IgD-negative memory B cell (primary cell): ENCODE results near the gene IKZF5. TPM values are rescaled to one million over a fixed set of nuclear protein-coding genes. Genes with fewer than 3 reads are reported as not detected.

Experiments
- H3K27ac Mint-ChIP-seq, 3 donors: one replicate each; pipeline ENCODE4 v1.8.0; 2020 to 2022; ENCODE audit warnings: mild to moderate bottlenecking in 3 of 3, mixed read lengths in 3 of 3, moderate library complexity in 1 of 3
- H3K27me3 Mint-ChIP-seq: one replicate; pipeline ENCODE4 v1.8.0; 2021; ENCODE audit warnings: mixed read lengths
- H3K36me3 Mint-ChIP-seq: one replicate; pipeline ENCODE4 v1.8.0; 2020; ENCODE audit warnings: mild to moderate bottlenecking, mixed read lengths
- H3K4me1 Mint-ChIP-seq, 3 donors: one replicate each; pipeline ENCODE4 v1.8.0; 2020 to 2022; ENCODE audit warnings: mixed read lengths in 3 of 3, mild to moderate bottlenecking in 1 of 3
- H3K4me3 Mint-ChIP-seq, 4 donors: one replicate each; pipeline ENCODE4 v1.8.0; 2020 to 2022; ENCODE audit warnings: mild to moderate bottlenecking in 4 of 4, mixed read lengths in 4 of 4, moderate library complexity in 3 of 4
- H3K9me3 Mint-ChIP-seq, 3 donors: one replicate each; pipeline ENCODE4 v1.8.0; 2020 to 2021; ENCODE audit warnings: mixed read lengths in 3 of 3, mild to moderate bottlenecking in 1 of 3
- polyA plus RNA-seq: library from polyadenylated mRNA; unstranded; fragments of 300-500 nt; fragmentation: Illumina TruSeq; gene quantifications from one replicate; pipeline ENCODE4 v1.2.3, GENCODE V29; 2021

Gene IKZF5
- polyA plus RNA-seq, 1 donor from 2014 or later: 13.9 TPM

- Mint-ChIP-seq H3K27ac (peak within 1 kb of the TSS; percentile 97 to 99 (median 98)), H3K9me3 (no peaks in the 10 kb centered on the region), H3K27me3 (no peaks in the 10 kb centered on the region), H3K4me3 (peak within 1 kb of the TSS; percentile 91 to 96 (median 95)), H3K4me1 (peaks cover 13 to 19% (median 18%) of the 10 kb centered on the region in 3 donors), H3K36me3 (no peaks in the 10 kb centered on the region)
Observed at GRCh38 chr10:122980209-122981065, 28.2 kb downstream of the IKZF5 start, which contains the start of gene PSTK. Gene PSTK, plus strand, starts transcription at chr10:122980401. Its CDS starts 79 bp downstream, at chr10:122980480.

- H3K4me1 Mint-ChIP-seq: no peaks in the 10 kb centered on the region
- no peak overlapping the region for H3K27ac Mint-ChIP-seq
- H3K4me3 Mint-ChIP-seq: no peak overlapping the region
- no peaks in the 10 kb centered on the region for H3K36me3 Mint-ChIP-seq
- no peaks in the 10 kb centered on the region for H3K27me3 Mint-ChIP-seq
- H3K9me3 Mint-ChIP-seq: no peaks in the 10 kb centered on the region
Observed at GRCh38 chr10:122974543-122975064, 34.0 kb downstream of the IKZF5 start.

DNA sequence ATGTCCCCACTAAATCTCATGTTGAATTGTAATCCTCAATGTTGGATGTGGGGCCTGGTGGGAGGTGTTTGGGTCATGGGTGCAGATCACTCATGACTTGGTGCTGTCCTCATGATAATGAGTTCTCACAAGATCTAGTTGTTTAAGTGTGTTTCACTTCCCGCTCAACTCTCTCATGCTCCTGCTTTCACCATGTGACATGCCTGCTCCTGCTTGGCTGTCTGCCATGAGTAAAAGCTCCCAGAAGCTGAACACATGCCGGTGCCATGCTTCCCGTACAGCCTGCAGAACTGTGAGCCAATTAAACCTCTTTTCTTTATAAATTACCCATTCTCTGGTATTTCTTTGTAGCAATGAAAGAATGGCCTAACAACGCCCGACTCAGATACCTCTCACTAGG is 34.6 kb downstream of the IKZF5 start:
- H3K4me1 Mint-ChIP-seq: no peaks in the 10 kb centered on the region
- no peaks in the 10 kb centered on the region for H3K27me3 Mint-ChIP-seq
- peaks cover 0 to 2% (median 0%) of the 10 kb centered on the region in 3 donors for H3K9me3 Mint-ChIP-seq
- no peaks in the 10 kb centered on the region for H3K36me3 Mint-ChIP-seq
- no peak overlapping the region for H3K4me3 Mint-ChIP-seq
- no peak overlapping the region for H3K27ac Mint-ChIP-seq

GRCh38 chr10:122968698-122969097 is 39.9 kb downstream of the IKZF5 start:
- Mint-ChIP-seq H3K27ac (no peak overlapping the region), H3K4me1 (no peaks in the 10 kb centered on the region), H3K4me3 (no peak overlapping the region), H3K36me3 (no peaks in the 10 kb centered on the region), H3K27me3 (peaks cover 3% of the 10 kb centered on the region), H3K9me3 (peaks cover 10 to 24% (median 18%) of the 10 kb centered on the region in 3 donors)

DNA sequence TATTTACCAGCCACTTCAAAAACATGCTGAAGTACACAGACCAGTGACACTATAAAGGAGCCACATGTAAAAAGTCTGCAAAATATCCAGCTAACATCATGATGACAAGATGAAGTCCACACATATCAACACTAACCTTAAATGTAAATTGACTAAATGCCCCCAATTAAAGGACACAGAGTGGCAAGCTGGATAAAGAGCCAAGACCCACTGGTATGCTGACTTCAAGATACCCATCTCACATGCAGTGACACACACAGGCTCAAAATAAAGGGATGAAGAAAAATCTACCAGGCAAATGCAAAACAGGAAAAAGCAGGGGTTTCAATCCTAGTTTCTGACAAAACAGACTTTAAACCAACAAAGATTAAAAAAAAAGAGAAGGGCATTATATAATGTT is 41.7 kb downstream of the IKZF5 start:
- Mint-ChIP-seq H3K4me3 (no peak overlapping the region), H3K9me3 (peaks cover 10 to 24% (median 18%) of the 10 kb centered on the region in 3 donors), H3K4me1 (no peaks in the 10 kb centered on the region), H3K27me3 (peaks cover 9% of the 10 kb centered on the region), H3K36me3 (no peaks in the 10 kb centered on the region), H3K27ac (no peak overlapping the region)

DNA sequence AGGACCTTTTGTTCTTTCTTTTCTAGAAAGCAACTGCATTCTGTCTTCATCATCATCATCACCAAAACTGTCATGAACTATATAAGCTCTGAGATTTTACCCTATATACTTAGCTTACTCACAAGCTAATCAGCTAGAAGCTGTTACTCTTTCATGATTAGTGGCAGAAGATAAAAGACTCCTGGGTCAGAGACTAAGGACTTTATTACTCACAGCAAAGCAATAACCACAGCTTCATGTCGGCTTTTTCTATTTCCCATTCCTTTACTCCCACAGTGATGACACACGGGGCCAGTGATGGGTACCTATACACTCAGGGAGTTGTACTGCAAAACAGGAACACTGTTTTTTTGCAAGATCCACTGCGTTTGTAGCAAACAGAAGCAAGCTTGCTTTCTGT is 46.2 kb downstream of the IKZF5 start:
- Mint-ChIP-seq H3K4me1 (no peaks in the 10 kb centered on the region), H3K36me3 (no peaks in the 10 kb centered on the region), H3K4me3 (no peak overlapping the region), H3K27ac (no peak overlapping the region), H3K27me3 (peaks cover 9% of the 10 kb centered on the region), H3K9me3 (peaks cover 10 to 19% (median 11%) of the 10 kb centered on the region in 3 donors)

- Mint-ChIP-seq H3K27ac (peak overlapping the region in 1 of 3 donors; percentile 75), H3K4me3 (peak overlapping the region in 1 of 4 donors; percentile 76), H3K4me1 (peaks cover 9 to 19% (median 16%) of the 10 kb centered on the region in 3 donors), H3K9me3 (no peaks in the 10 kb centered on the region), H3K36me3 (no peaks in the 10 kb centered on the region), H3K27me3 (peaks cover 5% of the 10 kb centered on the region)
Observed at GRCh38 chr10:122957474-122957873, 51.1 kb downstream of the IKZF5 start.

DNA sequence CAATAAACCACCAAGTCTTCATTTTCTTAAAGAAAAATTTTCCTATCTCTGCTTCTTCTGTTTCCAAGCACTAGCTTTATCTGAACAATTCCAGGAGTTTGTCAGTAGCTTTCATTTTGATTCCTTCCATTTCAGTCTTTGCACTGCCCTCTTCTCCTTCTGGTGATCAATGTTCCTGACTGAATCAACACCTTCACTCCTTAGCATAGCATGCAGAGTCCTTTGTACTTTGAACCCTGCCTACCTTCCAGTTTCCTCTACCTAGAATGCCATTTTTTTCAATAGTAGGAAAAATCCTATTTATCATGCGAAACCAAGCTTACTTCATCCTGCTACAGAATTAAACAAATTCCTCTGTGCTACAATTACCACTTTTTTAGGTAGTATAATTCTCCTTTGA is 52.7 kb downstream of the IKZF5 start:
- Mint-ChIP-seq H3K27ac (peak overlapping the region in 1 of 3 donors; percentile 75), H3K36me3 (no peaks in the 10 kb centered on the region), H3K9me3 (no peaks in the 10 kb centered on the region), H3K27me3 (peaks cover 2% of the 10 kb centered on the region), H3K4me3 (peak overlapping the region in 3 of 4 donors; percentile 9 to 76 (median 28)), H3K4me1 (peaks cover 12 to 22% (median 19%) of the 10 kb centered on the region in 3 donors)

DNA sequence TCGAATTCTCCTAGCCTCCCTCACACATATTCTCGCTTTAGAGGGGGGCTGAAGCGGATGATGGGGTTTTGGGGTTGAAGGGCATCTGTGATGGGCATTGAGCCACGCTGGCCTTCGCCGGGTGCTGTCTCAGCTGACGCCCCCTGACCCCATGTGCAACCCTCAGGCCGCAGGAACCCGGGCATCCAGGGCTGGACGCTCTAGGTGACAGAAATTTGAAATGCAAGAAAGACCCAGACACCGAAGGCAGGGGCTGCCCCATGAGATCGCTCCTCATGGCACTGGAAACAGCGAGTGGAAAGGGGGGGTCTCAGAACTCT is 53.9 kb downstream of the IKZF5 start:
- Mint-ChIP-seq H3K27ac (peak overlapping the region; percentile 75 to 99 (median 97)), H3K4me3 (peak overlapping the region in 3 of 4 donors; percentile 64 to 90 (median 76)), H3K27me3 (peaks cover 2% of the 10 kb centered on the region), H3K9me3 (no peaks in the 10 kb centered on the region), H3K4me1 (peaks cover 16 to 22% (median 21%) of the 10 kb centered on the region in 3 donors), H3K36me3 (peaks cover 5% of the 10 kb centered on the region)

GRCh38 chr10:122953902-122954730 is 54.5 kb downstream of the IKZF5 start, which contains the start of gene C10orf88:
Gene C10orf88, minus strand, starts transcription at chr10:122954227. Its CDS starts 49 bp downstream, at chr10:122954178.
- H3K4me3 Mint-ChIP-seq: peak within 1 kb of the TSS; percentile 76 to 99 (median 91)
- H3K36me3 Mint-ChIP-seq: peaks cover 7% of the 10 kb centered on the region
- H3K27me3 Mint-ChIP-seq: peaks cover 2% of the 10 kb centered on the region
- peak within 1 kb of the TSS; percentile 75 to 99 (median 97) for H3K27ac Mint-ChIP-seq
- peaks cover 21 to 23% (median 22%) of the 10 kb centered on the region in 3 donors for H3K4me1 Mint-ChIP-seq
- H3K9me3 Mint-ChIP-seq: no peaks in the 10 kb centered on the region

- no peak overlapping the region for H3K27ac Mint-ChIP-seq
- H3K36me3 Mint-ChIP-seq: peaks cover 13% of the 10 kb centered on the region
- H3K4me3 Mint-ChIP-seq: no peak overlapping the region
- H3K4me1 Mint-ChIP-seq: peaks cover 18 to 22% (median 19%) of the 10 kb centered on the region in 3 donors
- peaks cover 2% of the 10 kb centered on the region for H3K27me3 Mint-ChIP-seq
- no peaks in the 10 kb centered on the region for H3K9me3 Mint-ChIP-seq
Observed at GRCh38 chr10:122949296-122949695, 59.3 kb downstream of the IKZF5 start.

Other genes with a start within 250 kb of the IKZF5 start
- gene CUZD1, start 162.9 kb downstream of the IKZF5 start, polyA plus RNA-seq: 1.0 TPM
- 10.5 TPM for gene FAM24B, start 129.2 kb downstream of the IKZF5 start, polyA plus RNA-seq
- not detected for gene FAM24A, start 98.2 kb downstream of the IKZF5 start, polyA plus RNA-seq
- 5.3 TPM for gene C10orf88, start 54.6 kb downstream of the IKZF5 start, polyA plus RNA-seq
- gene PSTK, start 28.4 kb downstream of the IKZF5 start, polyA plus RNA-seq: 7.0 TPM
- gene ACADSB, start 211 bp upstream of the IKZF5 start, polyA plus RNA-seq: 14.8 TPM
- not detected for gene HMX3, start 127.2 kb upstream of the IKZF5 start, polyA plus RNA-seq
- not detected for gene HMX2, start 139.3 kb upstream of the IKZF5 start, polyA plus RNA-seq
- 148 TPM for gene BUB3, start 145.6 kb upstream of the IKZF5 start, polyA plus RNA-seq